ENCODE results near the gene CDK2AP2. TPM values are rescaled to one million over a fixed set of nuclear protein-coding genes. Genes with fewer than 3 reads are reported as not detected.

CDK2AP2 gene
- total and polyA plus RNA-seq, 9 of the 15 experiments (the other 6 are each of a cell fraction or from before 2014, with no cell fraction given): 4.4 to 47.4 (median 21.7) TPM

DNA sequence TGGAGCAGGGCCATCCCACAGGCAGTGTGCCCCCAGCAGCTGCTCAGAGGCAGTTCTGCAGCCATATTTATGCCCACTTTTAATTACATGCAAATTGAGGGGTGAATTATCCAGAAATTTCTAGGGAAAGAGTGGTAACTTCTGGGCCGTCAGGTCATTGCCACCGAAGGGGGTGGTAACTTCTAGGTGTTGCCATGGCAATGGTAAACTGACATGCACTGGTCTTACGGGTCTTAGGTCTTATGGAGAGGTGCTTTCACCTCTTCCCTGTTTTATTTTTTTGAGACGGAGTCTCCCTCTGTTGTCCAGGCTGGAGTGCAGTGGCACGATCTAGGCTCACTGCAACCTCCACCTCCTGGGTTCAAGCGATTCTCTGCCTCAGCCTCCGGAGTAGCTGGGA lies 35.1 kb downstream of the CDK2AP2 start:
- Histone ChIP-seq H3K36me3 (ENCODE audit: control insufficient read depth, insufficient read depth, low read length) (no peaks in the 10 kb centered on the region), H3K27me3 (ENCODE audit: control insufficient read depth in 2 of 2, insufficient read depth in 2 of 2, low read length in 2 of 2) (no peaks in the 10 kb centered on the region), H3K9ac (ENCODE audit: insufficient read depth in 1 of 2, low read depth in 2 of 2, low read length in 2 of 2) (peak overlapping the region in 1 of 2 experiments; percentile 53; a peak in 1 of 4 replicates), H3K9me1 (ENCODE audit: control insufficient read depth, insufficient read depth, low read length) (no peaks in the 10 kb centered on the region), H3K4me2 (ENCODE audit: insufficient read depth, low read length) (no peak overlapping the region), H3K9me3 (replicated peaks; ENCODE audit: control insufficient read depth, insufficient read depth, low read depth, low read length) (no peaks in the 10 kb centered on the region; the same call in 1 of the 2 replicates), H3K79me2 (ENCODE audit: control insufficient read depth, insufficient read depth, low read length) (peaks cover 4% of the 10 kb centered on the region; the same call in 1 of the 3 replicates), H3K27ac (ENCODE audit: extremely low read depth, low read depth, low read length) (no peak overlapping the region), H2AFZ (ENCODE audit: low read depth, low read length) (0 out of 2 replicates have a peak overlapping the region, but pooled peaks have one; percentile 19), H3K4me1 (replicated peaks in 1 of 2; ENCODE audit: control insufficient read depth in 2 of 2, insufficient read depth in 2 of 2, low read length in 2 of 2) (peaks cover 14 to 36% of the 10 kb centered on the region in 2 experiments; a peak in 4 of 5 replicates), H4K20me1 (replicated peaks; ENCODE audit: control insufficient read depth, insufficient read depth, low read length) (no peaks in the 10 kb centered on the region), H3K4me3 (no peak overlapping the region)
- DNase-seq (ENCODE audit: extremely low read depth in 1 of 4, low spot score in 3 of 4) (no peak), FAIRE-seq (no peak), ATAC-seq (no peak)
- WGBS (ENCODE audit: insufficient coverage, low coverage, missing lambda C conversion rate): 78% methylated on average over 7 of the region's 7 CpGs
- no peak for TF ChIP-seq GTF2A2 (tag; IDR thresholded peaks at IDR 0.05)
- TF ChIP-seq, protein P1, sequence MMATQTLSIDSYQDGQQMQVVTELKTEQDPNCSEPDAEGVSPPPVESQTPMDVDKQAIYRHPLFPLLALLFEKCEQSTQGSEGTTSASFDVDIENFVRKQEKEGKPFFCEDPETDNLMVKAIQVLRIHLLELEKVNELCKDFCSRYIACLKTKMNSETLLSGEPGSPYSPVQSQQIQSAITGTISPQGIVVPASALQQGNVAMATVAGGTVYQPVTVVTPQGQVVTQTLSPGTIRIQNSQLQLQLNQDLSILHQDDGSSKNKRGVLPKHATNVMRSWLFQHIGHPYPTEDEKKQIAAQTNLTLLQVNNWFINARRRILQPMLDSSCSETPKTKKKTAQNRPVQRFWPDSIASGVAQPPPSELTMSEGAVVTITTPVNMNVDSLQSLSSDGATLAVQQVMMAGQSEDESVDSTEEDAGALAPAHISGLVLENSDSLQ (IDR thresholded peaks at IDR 0.05): peak; percentile 70
- TF ChIP-seq LARP7 (IDR thresholded peaks at IDR 0.05): no peak
- peak; percentile 82; the same call in 1 of the 2 replicates for TF ChIP-seq RFX1 (IDR thresholded peaks at IDR 0.05)
- TF ChIP-seq NONO (IDR thresholded peaks at IDR 0.05; ENCODE audit: low read depth in 2 of 2, low read length in 1 of 2): no peak
- TF ChIP-seq ZNF253 (CRISPR knock-in tag; conservative IDR thresholded peaks at IDR 0.05): no peak
- TF ChIP-seq MAZ (CRISPR knock-in tag; conservative IDR thresholded peaks at IDR 0.05 in 1 of 2, IDR thresholded peaks at IDR 0.05 in 1 of 2): no peak
- no peak for TF ChIP-seq DIDO1 (tag; IDR thresholded peaks at IDR 0.05; ENCODE audit: low read depth)
- TF ChIP-seq XRCC5 (IDR thresholded peaks at IDR 0.05; ENCODE audit: low read depth, low read length): no peak
- no peak for TF ChIP-seq RBM14 (IDR thresholded peaks at IDR 0.05; ENCODE audit: borderline replicate concordance, insufficient read depth, low read depth, low read length)
- no peak for TF ChIP-seq GATAD2A (IDR thresholded peaks at IDR 0.05)
- intact Hi-C loops (cut with micrococcal nuclease): loop anchor here (5.0 kb wide), 1 partner anchor 34 kb away; the partner anchor contains the start of genes CDK2AP2 and PITPNM1
- ChIA-PET POLR2A (interaction anchor here (0.9 kb wide), 1 partner anchor 135 kb away, joined by 3 read pairs; no protein-coding TSS in a partner anchor), CTCF (ENCODE audit: low intra/inter-chr PET ratio) (no interaction called here)
- in situ Hi-C loops (cut with MboI): no loop called here
- BruUV-seq (replicated peaks): no TSS peak
